Neural cell (in vitro differentiated cells): ENCODE measurements around the gene C16orf54. TPM values are rescaled to one million over a fixed set of nuclear protein-coding genes. Genes with fewer than 3 reads are reported as not detected.

ENCODE experiments used
- H2AFZ ChIP-seq: fragments of 200-600, 300-800 bp; sonication (generic), shearing (Covaris generic); 2 replicates; pipeline ENCODE4 v1.6.0; 2014; ENCODE audit warnings: low read depth, mild to moderate bottlenecking, antibody characterized with exemption, low read length, moderate library complexity
- H3F3A ChIP-seq: fragments of 200-600 bp; shearing (Covaris generic); 2 replicates; pipeline ENCODE4 v1.6.1; 2016; ENCODE audit warnings: mild to moderate bottlenecking, moderate library complexity, mixed read lengths, antibody characterized with exemption, low read length; ENCODE audit not compliant: insufficient read depth, poor library complexity, severe bottlenecking
- H3K27ac ChIP-seq: fragments of 200-600, 300-800 bp; sonication (generic), shearing (Covaris generic); 2 replicates; pipeline ENCODE4 v1.5.1; 2014; ENCODE audit warnings: mild to moderate bottlenecking, low read length, moderate library complexity
- H3K27me3 ChIP-seq: fragments of 300-800, 200-600 bp; sonication (generic), shearing (Covaris generic); 2 replicates; pipeline ENCODE4 v1.6.0; 2014; ENCODE audit warnings: mild to moderate bottlenecking, low read depth, low read length, moderate library complexity; ENCODE audit not compliant: insufficient read depth
- H3K36me3 ChIP-seq: fragments of 300-800, 200-600 bp; sonication (generic), shearing (Covaris generic); 2 replicates; pipeline ENCODE4 v1.5.1; 2014; ENCODE audit warnings: mild to moderate bottlenecking, antibody characterized with exemption, low read length, moderate library complexity; ENCODE audit not compliant: insufficient read depth
- H3K4me2 ChIP-seq: fragments of 300-800, 200-600 bp; sonication (generic), shearing (Covaris generic); 2 replicates; pipeline ENCODE4 v1.6.0; 2014; ENCODE audit warnings: mild to moderate bottlenecking, low read length
- H3K4me3 ChIP-seq: fragments of 300-800, 200-600 bp; sonication (generic), shearing (Covaris generic); 2 replicates; pipeline ENCODE4 v1.5.1; 2014; ENCODE audit warnings: mild to moderate bottlenecking, low read length, moderate library complexity
- H3K79me2 ChIP-seq: fragments of 200-600 bp; shearing (Covaris generic); replicated peaks from 2 replicates; pipeline ENCODE4 v1.6.0; 2014; ENCODE audit warnings: mild to moderate bottlenecking, low read length, moderate library complexity; ENCODE audit not compliant: insufficient read depth
- H3K9ac ChIP-seq: fragments of 300-800, 200-600 bp; sonication (generic), shearing (Covaris generic); 2 replicates; pipeline ENCODE4 v1.6.1; 2016; ENCODE audit warnings: mild to moderate bottlenecking, low read length, mixed read lengths
- H3K9me2 ChIP-seq: fragments of 200-600 bp; shearing (Covaris generic); 2 replicates; pipeline ENCODE4 v1.6.1; 2016; ENCODE audit warnings: mild to moderate bottlenecking, low read length, mixed read lengths; ENCODE audit not compliant: insufficient read depth
- H3K9me3 ChIP-seq: fragments of 200-600, 300-800 bp; sonication (generic), shearing (Covaris generic); 2 replicates; pipeline ENCODE4 v1.6.1; 2016; ENCODE audit warnings: mild to moderate bottlenecking, mixed run types, low read length, moderate library complexity, mixed read lengths
- H4K20me1 ChIP-seq: fragments of 200-600 bp; shearing (Covaris generic); 2 replicates; pipeline ENCODE4 v1.6.1; 2016; ENCODE audit warnings: mild to moderate bottlenecking, mixed run types; ENCODE audit not compliant: insufficient read depth
- CTCF ChIP-seq: fragments of 450-650 bp; IDR thresholded peaks from 2 replicates; pipeline ENCODE4 v1.5.1; 2014; ENCODE audit warnings: antibody characterized with exemption, mild to moderate bottlenecking, moderate library complexity; ENCODE audit not compliant: poor library complexity, severe bottlenecking
- EP300 ChIP-seq: fragments of 450-650 bp; conservative IDR thresholded peaks from 2 replicates; pipeline ENCODE4 v1.6.1; 2014; ENCODE audit warnings: antibody characterized with exemption, mild to moderate bottlenecking, moderate library complexity; ENCODE audit not compliant: poor library complexity, severe bottlenecking
- EZH2 ChIP-seq: fragments of 200-600, 300-800 bp; shearing (Covaris generic), sonication (generic); IDR thresholded peaks from 2 replicates; pipeline ENCODE4 v1.6.1; 2014; ENCODE audit warnings: antibody characterized with exemption, low read length, borderline replicate concordance, mild to moderate bottlenecking; ENCODE audit not compliant: insufficient read depth, poor library complexity, severe bottlenecking
- MXI1 ChIP-seq: fragments of 450-650 bp; conservative IDR thresholded peaks from 2 replicates; pipeline ENCODE4 v1.6.1; 2014; ENCODE audit warnings: antibody characterized with exemption, mild to moderate bottlenecking; ENCODE audit not compliant: poor library complexity, severe bottlenecking
- POLR2AphosphoS5 ChIP-seq: IDR thresholded peaks from 2 replicates; pipeline ENCODE4 v1.6.1; 2012
- RAD21 ChIP-seq: fragments of 450-650 bp; conservative IDR thresholded peaks from 2 replicates; pipeline ENCODE4 v1.6.1; 2014; ENCODE audit warnings: antibody characterized with exemption, mild to moderate bottlenecking, moderate library complexity
- REST ChIP-seq: IDR thresholded peaks from 2 replicates; pipeline ENCODE4 v1.6.1; 2012; ENCODE audit warnings: borderline replicate concordance
- SMC3 ChIP-seq: fragments of 450-650 bp; conservative IDR thresholded peaks from 2 replicates; pipeline ENCODE4 v1.6.1; 2014; ENCODE audit warnings: antibody characterized with exemption, mild to moderate bottlenecking, moderate library complexity; ENCODE audit not compliant: poor library complexity
- TAF1 ChIP-seq: IDR thresholded peaks from 2 replicates; pipeline ENCODE4 v1.6.1; 2012; ENCODE audit warnings: low read depth
- polyA plus RNA-seq: library from polyadenylated mRNA; depleted of rRNA; stranded (reverse); fragments of >200 nt; gene quantifications from 2 replicates; pipeline ENCODE4 v1.2.3, GENCODE V29; 2014

The C16orf54 gene
- polyA plus RNA-seq, 1 donor from 2014 or later: not detected

- H3K4me3 ChIP-seq: no peak overlapping the region
- no peak overlapping the region for H3K4me2 ChIP-seq
- H3K9me3 ChIP-seq: no peaks in the 10 kb centered on the region
- H3K9me2 ChIP-seq: no peaks in the 10 kb centered on the region
- no peak overlapping the region for H3K27ac ChIP-seq
- no peaks in the 10 kb centered on the region for H3K36me3 ChIP-seq
- H3F3A ChIP-seq: no peaks in the 10 kb centered on the region
- H2AFZ ChIP-seq: no peak overlapping the region
- TF ChIP-seq MXI1 (no peak), SMC3 (no peak), EZH2 (no peak), RAD21 (no peak), CTCF (no peak), EP300 (no peak), REST (no peak)
- H3K27me3 ChIP-seq: no peaks in the 10 kb centered on the region
- H4K20me1 ChIP-seq: no peaks in the 10 kb centered on the region
- H3K79me2 ChIP-seq: no peaks in the 10 kb centered on the region
- H3K9ac ChIP-seq: no peak overlapping the region
These were observed 24.6 kb upstream of the C16orf54 start for GRCh38 chr16:29770250-29770929.

DNA sequence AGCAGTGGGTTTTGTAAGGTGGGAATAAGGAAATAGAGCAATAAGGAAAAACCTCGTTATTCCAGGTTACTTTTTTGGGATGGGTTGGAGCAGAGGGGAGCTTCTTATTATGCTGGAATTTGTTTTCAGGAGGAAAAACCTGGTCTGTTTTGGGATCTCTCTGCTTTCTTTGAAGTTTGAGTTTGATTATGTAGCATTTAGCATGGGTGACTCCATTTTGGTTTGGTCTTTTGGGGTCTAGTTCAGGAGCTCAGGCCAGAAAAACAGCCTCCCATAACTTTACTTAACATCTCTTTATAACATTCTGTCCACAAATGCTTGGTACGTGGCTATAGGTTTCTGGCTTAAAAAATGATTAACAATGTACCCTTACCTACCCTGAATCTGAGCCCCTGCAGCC, 23.7 kb upstream of the C16orf54 start:
- H3K9me3 ChIP-seq: no peaks in the 10 kb centered on the region
- no peak overlapping the region for H3K4me3 ChIP-seq
- no peak overlapping the region for H3K4me2 ChIP-seq
- no peaks in the 10 kb centered on the region for H3F3A ChIP-seq
- H3K79me2 ChIP-seq: no peaks in the 10 kb centered on the region
- H3K27me3 ChIP-seq: no peaks in the 10 kb centered on the region
- no peak overlapping the region for H3K27ac ChIP-seq
- H3K9ac ChIP-seq: no peak overlapping the region
- no peaks in the 10 kb centered on the region for H3K36me3 ChIP-seq
- no peaks in the 10 kb centered on the region for H4K20me1 ChIP-seq
- no peak overlapping the region for H2AFZ ChIP-seq
- no peaks in the 10 kb centered on the region for H3K9me2 ChIP-seq
- TF ChIP-seq POLR2AphosphoS5: no peak
- no peak for TF ChIP-seq TAF1
- TF ChIP-seq CTCF: no peak
- TF ChIP-seq RAD21: no peak
- TF ChIP-seq EZH2: no peak
- no peak for TF ChIP-seq EP300
- TF ChIP-seq SMC3: no peak
- TF ChIP-seq REST: no peak
- TF ChIP-seq MXI1: no peak
